Transverse colon (tissue), 4 donors: ENCODE results near the gene MAJIN. TPM values are rescaled to one million over a fixed set of nuclear protein-coding genes. Genes with fewer than 3 reads are reported as not detected.

Experiments
- DNase-seq: peaks from one replicate; pipeline ENCODE4 v3.0.0-alpha.2; 2019
- H3K27ac ChIP-seq, 4 donors: fragments of 200-600 bp; sonication (generic); 2 replicates each; pipeline ENCODE4 v1.5.1; 2016 to 2018; ENCODE audit warnings: inconsistent platforms in 4 of 4
- H3K27me3 ChIP-seq: fragments of 200-600 bp; sonication (generic); 2 replicates; pipeline ENCODE4 v1.5.1; 2017; ENCODE audit warnings: inconsistent platforms
- H3K36me3 ChIP-seq, 4 donors: fragments of 200-600 bp; sonication (generic); 2 replicates each; pipeline ENCODE4 v1.5.1; 2017 to 2019; ENCODE audit warnings: inconsistent platforms in 4 of 4
- H3K4me1 ChIP-seq, 4 donors: fragments of 200-600 bp; sonication (generic); 2 replicates each; pipeline ENCODE4 v1.5.1; 2017 to 2020; ENCODE audit warnings: inconsistent platforms in 4 of 4
- H3K4me3 ChIP-seq, 4 donors: fragments of 200-600 bp; sonication (generic); 1 replicate in 1 of 4; 2 replicates in 3 of 4; pipeline versions ENCODE4 v1.5.1 to v1.6.1; 2017 to 2019; ENCODE audit warnings: inconsistent platforms in 4 of 4
- H3K9me3 ChIP-seq, 2 donors: fragments of 200-600 bp; sonication (generic); 2 replicates each; pipeline ENCODE4 v1.5.1; 2017 to 2019; ENCODE audit warnings: inconsistent platforms in 2 of 2
- EP300 ChIP-seq: sonication (generic); formaldehyde crosslinking; IDR thresholded peaks from one replicate; pipeline ENCODE4 v1.6.1; 2017; ENCODE audit warnings: antibody characterized with exemption, low read depth
- POLR2A ChIP-seq: fragments of 450-650 bp; IDR thresholded peaks from one replicate; pipeline ENCODE4 v1.6.1; 2016; ENCODE audit warnings: antibody characterized with exemption, mild to moderate bottlenecking, moderate library complexity
- POLR2AphosphoS5 ChIP-seq, 3 donors: sonication (generic); formaldehyde crosslinking; IDR thresholded peaks; one replicate each; pipeline ENCODE4 v1.6.1; 2016; ENCODE audit warnings: antibody characterized with exemption in 3 of 3
- WGBS, 2 donors: methylation state at CpG; one replicate each; pipeline ENCODE4 v1.1.5; 2018; ENCODE audit warnings: low coverage in 1 of 2; 5-methylcytosine and 5-hydroxymethylcytosine counted together
- in situ Hi-C, 4 donors: fragments of 200-750 bp; cut with MboI; loops; one replicate each; pipeline versions ENCODE4 v1.15.0 to v1.15.1; 2017; ENCODE audit warnings: low sequenced_read_pairs in 3 of 4, low pct_ligation_motif_present in 1 of 4, low pct_unique_long_range_greater_than_20kb in 1 of 4
- intact Hi-C: fragments of 100-400 bp; cut with DNase I; formaldehyde crosslinking; loops from one replicate; pipeline ENCODE4 v1.15.1; 2023; ENCODE audit warnings: low total_unique reads
- total RNA-seq, 4 donors: library from RNA; depleted of rRNA; stranded (reverse); fragments of >200 nt; gene quantifications; one replicate each; pipeline ENCODE4 v1.1.0, GENCODE V29; 2016
- TF ChIP-seq, protein P1 (sequence below), 5 experiments: fragments of 200-600 bp in 3 of 5; fragments of 450-650 bp in 2 of 5; sonication (generic) in 3 of 5; IDR thresholded peaks; 1 replicate in 2 of 5; 2 replicates in 3 of 5; pipeline ENCODE4 v1.5.1; 2016 to 2017; ENCODE audit warnings: antibody characterized with exemption in 5 of 5, inconsistent platforms in 3 of 5, mild to moderate bottlenecking in 2 of 5, moderate library complexity in 1 of 5

Gene MAJIN
- total RNA-seq, 4 donors from 2014 or later = not detected

DNA sequence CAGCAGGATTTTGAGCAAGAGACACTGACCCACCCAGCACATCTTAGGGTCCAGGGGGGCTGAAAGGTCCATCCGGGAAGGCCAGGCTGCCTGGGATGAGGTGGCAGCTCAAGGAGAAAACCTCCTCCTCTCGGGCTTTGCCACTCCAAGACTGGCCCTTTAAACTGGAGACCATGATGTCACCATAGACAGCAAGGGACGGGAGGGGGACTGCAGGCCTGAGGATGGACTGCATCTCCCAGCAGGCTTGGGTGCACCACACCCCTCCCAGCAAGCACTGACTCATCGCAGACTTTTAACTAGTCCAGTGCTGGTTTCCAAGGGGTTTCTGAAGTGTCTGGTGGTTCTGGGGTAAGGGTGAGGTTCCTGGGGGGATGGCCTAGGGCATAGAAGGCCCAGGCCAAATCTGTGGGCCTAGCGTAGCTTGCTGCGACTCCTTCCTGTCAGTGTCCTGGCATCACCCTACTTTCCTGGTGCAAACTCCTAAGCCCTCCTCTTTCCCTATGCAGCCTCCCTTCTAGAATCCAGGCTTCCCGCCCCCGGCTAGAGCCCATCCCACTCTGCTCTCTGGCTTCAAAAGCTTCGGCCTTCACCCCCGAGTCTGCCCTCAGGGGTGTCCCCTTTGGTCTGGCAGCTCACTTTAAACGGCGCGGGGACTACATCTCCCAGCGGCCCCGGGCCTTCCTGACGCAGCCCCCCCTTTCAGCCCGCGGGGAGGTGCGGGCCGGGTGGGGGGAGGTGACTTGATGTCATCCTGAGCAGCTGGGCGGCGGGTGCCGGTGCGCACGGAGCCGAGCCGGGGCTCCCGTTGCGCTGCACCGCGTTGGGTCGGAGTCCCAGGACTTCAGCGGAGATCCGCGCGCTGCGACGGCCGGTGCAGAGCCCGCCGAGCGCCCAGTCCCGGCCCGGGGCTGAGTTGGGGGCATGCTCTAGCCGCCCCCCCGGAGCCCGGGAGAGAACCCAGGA is 47.7 kb downstream of the MAJIN start, which contains the start of gene PPP2R5B:
TSS of gene PPP2R5B (plus strand) at position 746 of the 966 bp plus-strand sequence. CDS start 1,046 bp downstream, outside the sequence.
- peak; percentile 96 for DNase-seq
- Histone ChIP-seq H3K27ac (peak within 1 kb of the TSS; percentile 92 to 98 (median 94)), H3K4me1 (peaks cover 8 to 29% (median 19%) of the 10 kb centered on the region in 4 donors), H3K4me3 (peak within 1 kb of the TSS; percentile 56 to 81 (median 74)), H3K9me3 (no peaks in the 10 kb centered on the region), H3K27me3 (no peaks in the 10 kb centered on the region), H3K36me3 (peaks cover 0 to 6% (median 0%) of the 10 kb centered on the region in 4 donors)
- in situ Hi-C loops (no loop called here), intact Hi-C loops (no loop called here)
- WGBS, 2 donors = 1% methylated on average over 29 of the region's 47 CpGs; no CpG with 5 or more reads in 1 of the 2 donors
- TF ChIP-seq, protein P1, sequence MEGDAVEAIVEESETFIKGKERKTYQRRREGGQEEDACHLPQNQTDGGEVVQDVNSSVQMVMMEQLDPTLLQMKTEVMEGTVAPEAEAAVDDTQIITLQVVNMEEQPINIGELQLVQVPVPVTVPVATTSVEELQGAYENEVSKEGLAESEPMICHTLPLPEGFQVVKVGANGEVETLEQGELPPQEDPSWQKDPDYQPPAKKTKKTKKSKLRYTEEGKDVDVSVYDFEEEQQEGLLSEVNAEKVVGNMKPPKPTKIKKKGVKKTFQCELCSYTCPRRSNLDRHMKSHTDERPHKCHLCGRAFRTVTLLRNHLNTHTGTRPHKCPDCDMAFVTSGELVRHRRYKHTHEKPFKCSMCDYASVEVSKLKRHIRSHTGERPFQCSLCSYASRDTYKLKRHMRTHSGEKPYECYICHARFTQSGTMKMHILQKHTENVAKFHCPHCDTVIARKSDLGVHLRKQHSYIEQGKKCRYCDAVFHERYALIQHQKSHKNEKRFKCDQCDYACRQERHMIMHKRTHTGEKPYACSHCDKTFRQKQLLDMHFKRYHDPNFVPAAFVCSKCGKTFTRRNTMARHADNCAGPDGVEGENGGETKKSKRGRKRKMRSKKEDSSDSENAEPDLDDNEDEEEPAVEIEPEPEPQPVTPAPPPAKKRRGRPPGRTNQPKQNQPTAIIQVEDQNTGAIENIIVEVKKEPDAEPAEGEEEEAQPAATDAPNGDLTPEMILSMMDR (IDR thresholded peaks at IDR 0.05) = peak in 1 of 5 experiments; percentile 36
- TF ChIP-seq POLR2AphosphoS5 (IDR thresholded peaks at IDR 0.05) (peak; percentile 93 to 96 (median 94)), EP300 (no peak), POLR2A (peak; percentile 90)

DNA sequence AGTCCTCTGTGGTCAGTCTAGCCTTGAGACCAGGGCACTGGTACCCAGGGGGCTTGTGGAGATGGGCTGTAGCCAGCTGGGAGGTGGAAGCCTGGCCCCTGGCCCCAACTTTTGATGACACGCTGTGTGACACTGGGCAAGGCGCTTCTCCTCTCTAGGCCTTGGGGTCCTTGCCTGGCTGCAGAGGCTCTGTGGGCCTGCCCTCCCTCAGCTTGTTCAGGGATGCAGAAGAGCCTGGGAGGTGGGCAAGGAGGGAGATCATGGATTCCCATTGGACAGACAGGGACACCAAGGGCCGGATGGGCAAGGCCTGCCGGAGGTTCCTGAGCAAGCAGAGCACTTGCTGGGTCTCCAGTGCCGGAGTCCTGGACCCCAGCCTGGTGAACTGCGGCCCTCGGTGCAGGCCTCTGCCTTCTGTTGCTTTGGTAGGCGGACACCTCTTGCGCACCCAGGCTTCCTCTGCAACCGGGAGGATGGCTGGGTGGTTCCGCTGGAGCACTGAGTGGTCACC is 48.7 kb downstream of the MAJIN start:
- Histone ChIP-seq H3K27me3 (no peaks in the 10 kb centered on the region), H3K36me3 (peaks cover 0 to under 1% (median 0%) of the 10 kb centered on the region in 4 donors), H3K9me3 (no peaks in the 10 kb centered on the region), H3K27ac (peak overlapping the region; percentile 92 to 98 (median 94)), H3K4me3 (no peak overlapping the region), H3K4me1 (peaks cover 10 to 31% (median 25%) of the 10 kb centered on the region in 4 donors)
- 87% methylated on average over 10 of the region's 11 CpGs; no CpG with 5 or more reads in 1 of the 2 donors for WGBS, 2 donors
- in situ Hi-C loops (no loop called here), intact Hi-C loops (no loop called here)
- no peak for DNase-seq
- no peak for TF ChIP-seq POLR2AphosphoS5 (IDR thresholded peaks at IDR 0.05)
- TF ChIP-seq, protein P1 (IDR thresholded peaks at IDR 0.05) = no peak
- TF ChIP-seq POLR2A = no peak
- no peak for TF ChIP-seq EP300

DNA sequence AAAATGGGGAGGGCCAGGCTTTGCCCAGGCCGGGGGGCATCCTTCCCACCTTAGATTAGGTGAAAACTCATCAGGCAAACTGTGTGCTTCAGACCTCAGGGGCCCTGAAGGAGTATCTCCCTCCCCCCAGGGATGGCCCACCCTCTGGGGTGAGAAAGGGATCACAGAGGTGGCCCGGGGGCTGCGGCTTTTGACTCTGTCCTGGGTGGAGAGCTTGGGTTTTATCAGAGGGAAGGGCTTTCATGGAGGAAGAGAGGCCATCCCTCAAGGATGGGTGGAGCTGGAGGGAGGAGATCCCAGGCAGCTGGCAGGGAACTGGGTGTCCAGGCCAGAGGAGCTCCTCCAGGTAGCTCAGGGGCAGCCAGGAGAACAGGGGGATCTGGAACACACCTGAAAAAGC is 50.5 kb downstream of the MAJIN start:
- no peak overlapping the region for H3K4me3 ChIP-seq
- intact Hi-C loops = no loop called here
- H3K27ac ChIP-seq = no peak overlapping the region
- in situ Hi-C loops = no loop called here
- H3K36me3 ChIP-seq = no peaks in the 10 kb centered on the region
- no peak for TF ChIP-seq POLR2A
- H3K9me3 ChIP-seq = no peaks in the 10 kb centered on the region
- WGBS, 2 donors = 30% methylated on average over 2 of the region's 3 CpGs; no CpG with 5 or more reads in 1 of the 2 donors
- DNase-seq = no peak
- H3K4me1 ChIP-seq = peaks cover 13 to 38% (median 32%) of the 10 kb centered on the region in 4 donors
- no peaks in the 10 kb centered on the region for H3K27me3 ChIP-seq

DNA sequence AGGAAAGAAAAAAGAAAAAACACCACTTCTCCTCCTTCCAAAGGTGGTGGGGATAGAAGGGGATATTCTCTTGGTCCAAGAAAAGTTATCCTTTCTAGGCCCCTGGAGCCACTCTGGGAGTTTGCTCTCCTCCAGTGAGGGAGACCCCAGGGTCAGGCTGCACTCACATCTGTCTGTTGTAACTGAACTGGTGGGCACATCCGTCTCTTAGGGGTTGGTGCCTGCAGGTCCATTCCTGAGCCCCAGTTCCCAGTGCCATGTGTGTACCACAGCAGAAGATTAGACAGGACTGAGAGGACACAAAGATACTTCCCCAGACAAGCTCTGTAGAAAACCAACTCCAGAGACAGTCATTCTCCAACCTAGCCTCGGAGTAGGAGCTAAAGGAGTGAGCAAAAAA is 51.8 kb downstream of the MAJIN start:
- Histone ChIP-seq H3K36me3 (no peaks in the 10 kb centered on the region), H3K27ac (no peak overlapping the region), H3K27me3 (no peaks in the 10 kb centered on the region), H3K9me3 (no peaks in the 10 kb centered on the region), H3K4me1 (peaks cover 14 to 38% (median 33%) of the 10 kb centered on the region in 4 donors), H3K4me3 (no peak overlapping the region)
- TF ChIP-seq POLR2A = no peak
- TF ChIP-seq EP300 = no peak
- TF ChIP-seq POLR2AphosphoS5 (IDR thresholded peaks at IDR 0.05) = no peak
- TF ChIP-seq, protein P1 (IDR thresholded peaks at IDR 0.05) = no peak
- DNase-seq = no peak
- 88% methylated on average over 2 of the region's 2 CpGs; no CpG with 5 or more reads in 1 of the 2 donors for WGBS, 2 donors
- intact Hi-C loops = no loop called here
- in situ Hi-C loops = no loop called here
